Measurements from ENCODE around the gene RAD23B. TPM values are rescaled to one million over a fixed set of nuclear protein-coding genes. Genes with fewer than 3 reads are reported as not detected.
"Not testable (repeated sequence)": the region's sequence is repeated elsewhere in the genome, so short reads cannot be mapped to it uniquely, and the experiment has no call there.

RAD23B gene
- total RNA-seq, 1 donor from 2014 or later, result 104 TPM

DNA sequence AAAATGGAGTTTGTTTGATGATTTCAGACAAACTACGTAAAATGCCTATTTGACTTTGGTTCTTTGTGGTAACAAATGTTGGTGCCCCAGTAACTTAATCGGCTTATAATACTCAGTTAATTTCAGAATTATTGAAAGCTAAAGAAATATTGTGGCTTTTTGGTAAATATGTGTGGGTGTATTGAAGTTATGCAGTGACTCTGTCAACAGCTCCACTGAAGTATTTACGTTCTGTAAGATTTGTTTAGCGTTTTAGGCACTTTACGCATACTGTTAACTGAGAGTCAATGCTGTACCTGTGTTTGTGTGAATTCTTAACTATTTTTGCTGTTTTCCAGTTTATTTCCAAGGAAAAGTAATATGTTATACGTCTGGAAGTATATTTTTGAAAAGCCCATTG, 2.2 kb downstream of the RAD23B start:
- intact Hi-C loops (cut with micrococcal nuclease), result no loop called here
- ATAC-seq, result no peak
- DNase-seq, result no peak

DNA sequence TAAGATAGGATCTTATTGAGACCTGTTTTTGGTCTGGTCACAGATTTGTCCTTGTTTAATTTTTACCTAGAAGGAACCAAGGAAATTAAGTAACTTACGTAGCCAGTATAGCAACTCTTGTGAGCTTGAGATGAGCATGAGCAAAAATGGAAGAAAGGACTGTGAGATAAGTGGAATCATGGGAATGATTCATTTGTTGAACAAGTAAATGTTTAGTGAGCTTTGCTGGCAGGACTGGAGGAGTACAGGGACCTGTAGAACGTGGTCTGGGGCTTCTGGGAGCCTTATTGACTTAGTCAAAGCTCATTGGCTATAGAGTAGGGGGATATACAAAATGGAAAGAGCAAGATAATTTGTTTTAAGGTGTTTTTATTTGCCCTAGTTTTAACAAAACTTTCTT, 3.0 kb downstream of the RAD23B start:
- DNase-seq (no peak), ATAC-seq (no peak)
- intact Hi-C loops (cut with micrococcal nuclease), result no loop called here

DNA sequence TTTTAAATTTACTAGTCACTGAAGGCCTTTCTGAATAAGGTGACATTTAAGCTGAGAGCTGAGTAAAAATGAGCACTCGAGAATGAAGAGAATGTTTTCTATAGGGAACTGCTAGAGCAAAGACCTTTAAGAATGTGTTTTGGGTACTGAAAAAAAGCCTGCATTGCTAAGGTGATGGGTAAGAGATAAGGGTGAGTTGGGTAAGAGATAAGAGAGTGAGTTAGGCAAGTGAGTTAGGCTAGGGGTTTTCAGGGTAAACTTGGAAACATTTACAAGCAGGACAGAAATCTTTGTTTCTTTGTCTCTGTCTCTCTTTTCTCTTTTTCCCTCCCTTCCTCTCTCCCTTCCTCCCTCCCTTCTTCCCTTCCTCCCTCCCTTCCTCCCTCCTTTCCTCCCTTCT, 5.6 kb downstream of the RAD23B start:
- intact Hi-C loops (cut with micrococcal nuclease), result no loop called here
- DNase-seq (no peak), ATAC-seq (no peak)

DNA sequence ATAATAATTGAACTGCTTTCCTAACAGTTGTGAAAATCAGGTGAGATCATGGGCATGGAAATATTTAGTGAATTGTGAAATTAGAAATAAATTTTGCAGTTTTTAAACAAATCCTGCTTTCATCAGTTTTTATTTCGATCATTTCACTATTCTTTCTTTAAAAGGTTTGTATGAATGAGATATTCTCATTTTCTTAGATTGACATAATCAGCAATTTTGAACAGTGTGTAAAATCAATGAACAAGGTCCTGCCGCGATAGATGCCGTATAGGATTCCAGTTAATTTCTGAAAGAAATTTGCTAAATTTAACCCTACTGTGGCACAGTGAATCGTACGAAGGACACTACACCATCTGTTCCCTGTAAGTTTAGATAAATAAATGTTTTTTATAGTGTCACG, 7.5 kb downstream of the RAD23B start:
- ATAC-seq, result no peak
- DNase-seq, result no peak
- intact Hi-C loops (cut with micrococcal nuclease), result no loop called here

DNA sequence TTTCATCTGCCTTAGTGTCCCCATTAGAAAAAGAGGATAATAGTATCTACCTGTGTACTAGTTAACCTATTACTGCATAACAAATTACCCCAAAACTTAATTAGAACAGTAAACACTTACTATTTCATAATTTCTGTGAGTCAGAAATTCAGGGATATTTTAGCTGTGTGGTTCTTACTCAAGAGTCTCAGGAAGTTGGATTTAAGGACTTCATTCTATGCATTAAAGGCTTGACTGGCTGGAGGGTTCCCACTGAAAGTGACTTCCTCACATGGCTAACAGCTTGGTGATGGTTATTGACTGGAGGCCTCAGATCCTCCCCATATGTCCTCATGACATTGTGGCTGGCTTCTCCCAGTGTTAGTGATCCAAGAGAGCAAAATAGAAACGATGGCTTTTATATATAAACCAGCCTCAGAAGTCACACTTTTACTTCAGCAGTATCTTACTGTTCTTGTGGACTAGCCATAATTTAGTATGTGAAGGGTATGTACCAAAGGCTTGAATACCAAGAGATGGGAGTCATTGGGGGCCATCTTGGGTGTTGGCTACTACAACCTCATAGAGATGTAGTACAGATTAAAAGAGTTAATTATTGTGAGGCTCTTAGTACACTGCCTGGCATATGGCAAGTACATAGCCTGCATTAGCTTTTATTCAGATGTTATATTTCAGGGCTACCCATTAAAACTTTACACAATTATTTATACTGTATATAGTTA, 9.9 kb downstream of the RAD23B start:
- intact Hi-C loops (cut with micrococcal nuclease), result no loop called here
- ATAC-seq, result no peak

DNA sequence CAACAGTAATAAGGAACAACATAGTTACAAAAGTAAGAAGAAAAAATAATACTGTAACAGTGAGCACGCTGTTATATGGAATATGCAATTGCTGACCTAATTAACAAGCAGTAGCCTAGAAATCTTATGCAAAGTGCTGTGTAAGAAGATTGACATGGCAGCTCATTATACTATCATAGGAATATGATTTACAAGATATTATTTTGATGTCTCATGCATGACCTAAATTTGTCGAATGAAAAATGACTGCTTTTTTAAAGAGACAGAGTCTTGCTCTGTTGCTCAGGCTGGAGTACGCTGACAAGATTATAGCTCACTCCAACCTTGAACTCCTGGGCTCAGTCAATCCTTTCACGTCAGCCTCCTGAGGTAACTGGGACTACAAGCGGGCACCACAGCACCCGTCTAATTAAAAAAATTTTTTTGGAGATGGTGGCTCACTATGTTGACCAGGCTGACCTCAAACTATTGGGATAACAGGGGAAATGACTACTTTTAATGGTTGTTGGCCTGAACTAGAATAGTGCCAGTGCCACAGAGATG, 10.5 kb downstream of the RAD23B start:
- ATAC-seq (no peak), DNase-seq (no peak)

More for the DNA sequence above, 9.9 kb downstream of the RAD23B start:
- DNase-seq, result no peak

DNA sequence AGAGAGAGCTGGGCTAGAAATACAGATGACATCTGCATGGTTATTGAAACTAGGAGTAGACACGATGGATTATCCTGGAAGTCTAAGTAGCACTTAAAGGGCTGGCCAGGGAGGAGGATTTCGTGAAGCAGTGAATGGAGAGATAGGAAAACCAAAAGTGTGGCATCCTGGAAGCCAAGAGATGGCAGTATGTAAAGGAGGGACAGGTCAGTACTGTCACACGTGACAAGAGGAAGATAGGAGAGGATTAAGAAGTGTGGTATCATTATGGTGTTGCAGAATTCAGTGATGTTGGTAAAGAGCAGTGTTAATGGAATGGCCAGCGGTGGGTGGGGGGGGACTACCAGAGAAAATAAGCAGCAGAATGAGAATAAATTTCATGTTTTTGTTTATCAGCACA, 11.7 kb downstream of the RAD23B start:
- intact Hi-C loops (cut with micrococcal nuclease), result no loop called here
- ATAC-seq, result no peak
- DNase-seq, result no peak

More for the DNA sequence above, 10.5 kb downstream of the RAD23B start:
- intact Hi-C loops (cut with micrococcal nuclease), result no loop called here

DNA sequence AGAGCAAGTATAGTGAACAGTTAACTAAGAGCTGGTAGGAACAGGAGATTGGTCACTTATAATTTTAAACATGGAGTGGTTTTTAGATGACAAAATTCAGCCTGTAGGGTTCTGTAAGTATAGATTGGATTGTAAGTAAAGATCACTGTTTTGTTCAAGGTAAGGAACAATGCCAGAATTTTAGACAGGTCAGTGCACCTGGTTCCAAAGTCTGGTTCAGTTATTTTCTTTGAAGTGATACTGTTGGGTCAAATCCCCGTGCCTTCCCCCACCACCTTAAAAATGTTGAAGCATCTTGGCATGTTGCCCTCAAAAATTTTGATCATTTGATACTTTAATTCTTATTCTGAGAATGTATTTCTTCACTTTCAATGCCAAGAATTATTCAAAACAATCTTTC, 12.9 kb downstream of the RAD23B start:
- DNase-seq (no peak), ATAC-seq (no peak)
- intact Hi-C loops (cut with micrococcal nuclease), result no loop called here

DNA sequence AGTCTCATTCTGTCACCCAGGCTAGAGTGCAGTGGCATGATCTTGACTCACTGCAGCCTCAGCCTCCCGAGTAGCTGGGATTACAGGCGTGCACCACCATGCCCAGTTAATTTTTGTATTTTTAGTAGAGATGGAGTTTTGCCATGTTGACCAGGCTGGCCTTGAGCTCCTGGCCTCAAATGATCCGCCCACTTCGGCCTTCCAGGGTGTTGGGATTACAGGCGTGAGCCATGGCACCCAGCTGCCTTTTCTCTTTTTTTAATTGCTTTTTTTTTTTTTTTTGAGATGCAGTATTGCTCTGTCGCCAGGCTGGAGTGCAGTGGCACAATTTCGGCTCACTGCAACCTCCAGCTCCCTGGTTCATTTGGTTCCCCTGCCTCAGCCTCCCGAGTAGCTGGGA, 13.5 kb downstream of the RAD23B start:
- ATAC-seq; intact Hi-C loops (cut with micrococcal nuclease); DNase-seq: not testable (repeated sequence)

DNA sequence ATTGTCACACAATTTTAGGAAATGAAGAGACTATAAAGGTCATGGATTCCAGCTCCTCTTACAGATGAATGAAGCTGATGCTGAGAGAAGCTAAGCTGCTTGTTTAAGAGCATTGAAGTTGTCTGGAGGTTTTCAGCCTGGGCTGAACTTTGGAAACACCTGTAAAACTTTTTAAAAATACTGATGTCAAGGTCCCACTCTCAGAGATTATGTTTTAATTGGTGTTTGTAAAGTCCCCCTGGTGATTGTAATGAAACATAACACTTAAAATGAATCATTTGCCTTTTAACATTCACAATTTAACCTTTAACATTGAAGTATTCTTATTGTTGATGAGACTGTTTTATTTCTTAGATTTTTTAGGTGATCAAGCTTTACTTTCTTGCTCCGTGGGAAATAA, 16.4 kb downstream of the RAD23B start:
- intact Hi-C loops (cut with micrococcal nuclease), result no loop called here
- ATAC-seq (no peak), DNase-seq (no peak)

DNA sequence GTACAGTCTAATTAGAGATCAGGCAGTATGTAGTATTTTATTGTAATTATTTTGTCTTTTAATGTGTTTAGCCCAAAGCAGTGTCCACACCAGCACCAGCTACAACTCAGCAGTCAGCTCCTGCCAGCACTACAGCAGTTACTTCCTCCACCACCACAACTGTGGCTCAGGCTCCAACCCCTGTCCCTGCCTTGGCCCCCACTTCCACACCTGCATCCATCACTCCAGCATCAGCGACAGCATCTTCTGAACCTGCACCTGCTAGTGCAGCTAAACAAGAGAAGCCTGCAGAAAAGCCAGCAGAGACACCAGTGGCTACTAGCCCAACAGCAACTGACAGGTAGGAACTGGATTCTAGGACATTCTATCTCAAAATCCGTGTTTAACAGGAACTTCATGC, 23.2 kb downstream of the RAD23B start:
- ATAC-seq (no peak), DNase-seq (no peak)
- intact Hi-C loops (cut with micrococcal nuclease), result no loop called here

DNA sequence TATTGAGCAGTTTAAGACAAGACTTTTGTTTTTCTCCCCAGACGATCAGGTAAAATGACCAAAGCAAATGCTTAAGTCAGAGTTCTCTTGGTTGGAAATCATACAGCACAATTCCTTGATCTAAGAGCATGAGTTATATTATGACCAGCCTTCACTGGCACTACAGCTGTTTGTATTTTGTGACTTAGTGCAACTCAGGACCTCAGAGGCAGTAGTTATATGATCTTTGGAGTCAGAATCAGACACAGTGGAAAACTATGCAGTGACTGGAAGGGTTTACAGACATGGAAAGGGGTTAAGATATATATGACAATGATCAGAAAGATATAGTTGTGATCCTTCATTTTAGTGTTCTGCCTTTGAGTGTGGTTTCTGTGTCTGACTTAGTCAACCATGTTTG, 24.3 kb downstream of the RAD23B start:
- DNase-seq, result no peak
- intact Hi-C loops (cut with micrococcal nuclease), result no loop called here
- ATAC-seq, result no peak

DNA sequence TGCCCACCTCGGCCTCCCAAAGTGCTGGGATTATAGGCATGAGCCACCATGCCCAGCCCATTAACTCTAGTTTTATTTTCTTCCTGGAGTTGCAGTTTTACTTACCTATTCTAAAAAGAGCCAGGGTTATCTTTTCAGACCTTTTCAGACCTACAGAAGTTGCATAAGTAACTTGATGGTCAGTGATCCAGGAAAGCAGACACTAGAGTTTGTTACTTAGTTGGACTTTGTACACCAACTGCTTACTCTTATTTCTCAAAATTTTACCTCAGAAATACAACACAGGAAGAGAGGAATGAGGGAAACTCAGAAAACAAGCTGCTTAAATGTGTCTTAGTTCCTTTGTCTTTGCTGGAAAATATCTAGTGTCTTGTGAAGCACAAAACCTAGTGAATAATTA, 25.4 kb downstream of the RAD23B start:
- DNase-seq (no peak), ATAC-seq (no peak)
- intact Hi-C loops (cut with micrococcal nuclease), result no loop called here

DNA sequence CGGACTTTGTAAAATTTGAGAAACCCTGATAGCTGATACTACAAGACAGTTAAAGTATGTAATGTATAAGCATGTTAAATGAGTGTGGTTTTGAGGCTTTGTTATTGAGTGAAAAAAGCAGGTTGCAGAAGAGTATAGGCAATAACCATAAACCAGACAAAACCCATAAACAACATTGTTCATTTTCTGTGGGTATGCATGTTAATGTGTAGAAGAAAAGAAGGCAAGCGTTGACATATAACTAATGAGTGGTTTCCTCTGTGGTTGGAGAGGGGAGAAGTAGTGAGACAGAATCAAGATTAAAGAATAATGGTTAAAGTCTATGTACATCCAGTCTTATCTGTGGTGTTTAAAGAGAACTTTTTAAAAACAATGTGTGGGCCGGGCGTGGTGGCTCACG, 26.2 kb downstream of the RAD23B start:
- ATAC-seq (no peak), DNase-seq (no peak)
- intact Hi-C loops (cut with micrococcal nuclease), result no loop called here

DNA sequence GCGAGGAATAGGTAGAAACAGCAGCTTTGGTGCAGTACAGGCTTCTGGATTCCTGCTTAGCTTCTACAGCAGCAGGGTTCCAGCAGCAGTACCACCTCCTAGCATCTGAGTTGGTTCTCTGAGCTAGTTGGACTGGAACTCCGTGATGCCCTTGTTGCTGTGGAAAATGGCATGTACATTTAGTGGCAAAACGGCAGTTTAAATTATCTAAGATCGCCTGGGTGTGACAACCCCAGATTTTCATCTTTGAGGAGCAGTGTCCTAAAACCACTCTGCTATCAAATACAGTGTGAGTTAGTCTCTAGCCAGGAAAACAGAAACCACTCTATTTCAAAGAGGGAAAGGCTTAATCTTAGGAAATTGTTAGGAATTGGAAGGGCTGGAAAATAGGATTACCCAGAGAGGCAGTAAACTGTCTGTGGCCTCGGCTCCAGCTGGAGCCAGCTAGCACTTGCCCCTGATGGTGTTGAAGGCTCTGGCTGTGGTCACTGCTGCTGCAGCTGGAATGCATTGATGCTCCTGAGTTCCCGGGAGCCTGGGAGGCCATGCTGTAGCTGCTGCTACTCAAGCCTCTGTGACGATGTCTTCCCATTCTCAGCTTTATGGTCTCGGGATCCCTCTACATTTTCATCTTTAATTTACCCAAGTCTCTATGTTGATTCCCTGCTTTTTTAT, 29.4 kb downstream of the RAD23B start:
- intact Hi-C loops (cut with micrococcal nuclease), result no loop called here
- DNase-seq, result peak; percentile 59
- ATAC-seq, result peak; percentile 89

DNA sequence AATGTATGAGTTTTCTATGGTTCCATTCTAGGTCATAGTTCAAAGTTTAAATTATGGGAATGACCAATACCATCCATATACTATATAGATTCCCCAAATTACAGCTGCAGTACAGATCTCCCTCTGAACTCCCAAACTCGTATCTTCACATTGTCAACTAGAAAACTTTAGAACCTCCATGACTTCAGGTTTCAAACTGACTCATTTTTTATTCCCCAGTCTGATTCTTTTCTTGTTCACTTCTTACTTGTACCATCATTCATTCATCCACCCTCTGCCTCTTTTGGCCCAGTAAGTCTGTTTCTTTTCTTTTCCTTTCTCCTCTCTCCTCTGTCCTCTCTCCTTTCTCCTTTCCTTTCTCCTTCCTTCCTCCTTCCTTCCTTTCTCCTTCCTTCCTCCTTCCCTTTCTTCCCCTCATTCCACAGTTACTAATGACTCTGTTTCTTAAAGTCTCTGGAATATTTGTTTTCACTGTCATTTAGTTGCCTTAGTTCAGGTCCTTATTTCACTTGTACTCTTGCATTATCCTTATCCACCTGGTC, 30.5 kb downstream of the RAD23B start:
- intact Hi-C loops (cut with micrococcal nuclease), result no loop called here
- ATAC-seq, result no peak
- no peak for DNase-seq

DNA sequence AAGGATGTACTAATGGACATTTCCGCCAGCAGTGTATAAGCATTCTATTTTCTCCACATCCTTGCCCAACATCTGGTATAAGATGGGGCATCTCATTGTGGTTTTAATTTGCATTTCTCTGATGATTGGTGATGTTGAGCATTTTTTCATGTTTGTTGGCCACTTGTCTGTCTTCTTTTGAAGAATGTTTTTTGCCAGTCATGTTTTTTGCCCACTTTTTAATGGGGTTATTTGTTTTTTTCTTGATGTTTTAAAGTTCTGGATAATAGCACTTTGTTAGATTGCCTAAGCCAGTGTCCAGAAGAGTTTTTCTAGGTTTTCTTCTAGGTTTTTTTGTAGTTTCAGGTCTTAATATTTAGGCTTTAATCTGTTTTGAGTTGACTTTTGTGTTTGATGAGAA, 31.7 kb downstream of the RAD23B start:
- DNase-seq, result no peak
- intact Hi-C loops (cut with micrococcal nuclease), result no loop called here
- ATAC-seq, result no peak

DNA sequence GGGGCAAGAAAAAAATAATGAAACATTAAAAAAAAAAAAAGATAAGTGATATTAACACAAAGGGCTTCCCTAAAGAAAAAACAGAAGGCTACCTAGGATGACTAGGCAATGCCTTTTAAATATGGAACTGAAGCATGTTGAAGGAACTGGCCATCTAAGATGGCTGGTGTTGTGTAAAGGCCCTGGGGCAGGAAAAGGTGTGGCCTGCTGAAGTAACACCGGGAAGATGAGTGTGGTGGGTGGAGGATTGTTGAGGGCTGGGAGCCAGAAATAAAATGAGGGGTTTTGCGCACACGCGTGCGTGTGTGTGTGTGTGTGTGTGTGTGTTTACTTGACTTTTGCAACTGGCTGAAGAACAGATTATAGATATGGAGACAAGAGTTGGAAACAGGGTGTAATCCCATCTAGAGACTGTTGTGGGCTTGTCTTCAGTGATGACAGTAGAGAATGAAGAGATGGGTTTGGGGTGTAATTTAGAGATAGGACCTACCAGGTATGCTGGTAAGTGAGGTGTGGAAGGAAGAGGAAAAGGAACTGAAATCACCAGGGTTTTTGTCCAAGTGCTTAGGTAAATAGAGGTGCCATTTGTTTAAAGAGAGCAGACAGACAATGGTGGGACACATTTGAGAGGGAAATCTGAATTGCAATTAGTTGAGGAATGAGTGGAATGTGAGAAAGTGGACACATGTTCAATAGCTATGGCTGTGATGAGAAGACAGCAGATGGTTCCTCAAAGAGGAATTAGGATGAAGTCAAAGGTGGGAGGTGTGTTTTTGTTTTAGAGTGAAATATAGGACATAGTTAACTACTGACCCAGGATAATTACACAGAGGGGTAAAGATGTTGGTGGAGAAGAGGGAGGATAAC, 33.9 kb downstream of the RAD23B start:
- ATAC-seq (peak; percentile 12), DNase-seq (no peak)
- intact Hi-C loops (cut with micrococcal nuclease), result no loop called here

DNA sequence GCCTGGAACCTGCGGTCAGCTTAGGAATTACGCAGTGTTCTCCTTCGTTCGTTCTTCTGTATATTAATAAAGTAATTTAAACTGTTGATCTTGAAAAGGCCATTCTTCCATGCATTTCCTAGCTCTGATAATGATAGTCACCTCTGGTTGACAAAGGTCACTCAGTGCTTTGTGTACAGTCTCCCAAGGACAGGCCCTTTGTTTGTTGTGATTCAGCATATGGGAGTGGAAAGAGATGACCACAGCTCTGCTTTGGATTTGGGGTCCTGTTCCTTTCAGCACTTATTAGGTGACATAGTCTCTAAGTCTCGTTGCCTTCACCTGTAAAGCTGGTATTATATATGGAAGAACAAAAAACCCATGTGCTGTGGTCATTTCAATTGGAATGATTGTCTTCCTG, 39.6 kb downstream of the RAD23B start:
- DNase-seq (no peak), ATAC-seq (peak; percentile 50)
- intact Hi-C loops (cut with micrococcal nuclease), result no loop called here

Data from left ventricle myocardium superior (tissue), 1 donor.